Femur (tissue), 1 donor: ENCODE measurements around the gene SGMS1.

Experiments
- DNase-seq: peaks from one replicate; pipeline ENCODE4 v3.0.0-alpha.2; 2017

SGMS1 gene

GRCh38 chr10:50322077-50322476 lies 301.7 kb downstream of the SGMS1 start:
- DNase-seq: no peak

- DNase-seq: no peak
Measured at GRCh38 chr10:50318129-50318528, 305.6 kb downstream of the SGMS1 start.

- no peak for DNase-seq
Measured at GRCh38 chr10:50316695-50317648, 306.8 kb downstream of the SGMS1 start.

- DNase-seq: peak; percentile 28
Measured at GRCh38 chr10:50316174-50316573, 307.6 kb downstream of the SGMS1 start.

GRCh38 chr10:50315424-50315823 lies 308.3 kb downstream of the SGMS1 start:
- DNase-seq: no peak

- DNase-seq: no peak
Measured at GRCh38 chr10:50314169-50315071, 309.3 kb downstream of the SGMS1 start.

GRCh38 chr10:50312464-50313437 lies 311.0 kb downstream of the SGMS1 start:
- no peak for DNase-seq

- DNase-seq: no peak
Measured at GRCh38 chr10:50310560-50311174, 313.1 kb downstream of the SGMS1 start.

- DNase-seq: no peak
Measured at GRCh38 chr10:50309342-50309741, 314.4 kb downstream of the SGMS1 start.

- DNase-seq: no peak
Measured at GRCh38 chr10:50304660-50305059, 319.1 kb downstream of the SGMS1 start.

GRCh38 chr10:50299948-50300669 lies 323.6 kb downstream of the SGMS1 start:
- DNase-seq: no peak

GRCh38 chr10:50295367-50295766 lies 328.4 kb downstream of the SGMS1 start:
- no peak for DNase-seq

GRCh38 chr10:50294582-50294981 lies 329.2 kb downstream of the SGMS1 start:
- DNase-seq: no peak

- no peak for DNase-seq
Measured at GRCh38 chr10:50293513-50294313, 330.0 kb downstream of the SGMS1 start.

- DNase-seq: no peak
Measured at GRCh38 chr10:50291261-50291850, 332.4 kb downstream of the SGMS1 start.

GRCh38 chr10:50289196-50289595 lies 334.6 kb downstream of the SGMS1 start:
- DNase-seq: no peak

GRCh38 chr10:50286996-50287803 lies 336.6 kb downstream of the SGMS1 start:
- DNase-seq: no peak

GRCh38 chr10:50286517-50286916 lies 337.2 kb downstream of the SGMS1 start:
- peak; percentile 59 for DNase-seq

GRCh38 chr10:50281967-50282522 lies 341.7 kb downstream of the SGMS1 start:
- no peak for DNase-seq
